HEK293 (cell line): Measurements from ENCODE around the gene PTPRN2.

Experiments used
- CTCF ChIA-PET: fragments of 350-600 bp; formaldehyde crosslinking; extraction: SDS; loops from one replicate; lab custom pipeline; 2021; ENCODE audit warnings: antibody characterized with exemption; lab: Yijun Ruan, JAX
- POLR2A ChIA-PET: fragments of 300-600 bp; formaldehyde crosslinking; extraction: SDS; loops from one replicate; lab custom pipeline; 2020; ENCODE audit warnings: antibody characterized with exemption, inconsistent platforms; lab: Yijun Ruan, JAX
- H3K27ac ChIP-seq: fragments of 200-500 bp; sonication (Bioruptor generic); 2 replicates; pipeline ENCODE4 v1.5.1; 2014; ENCODE audit warnings: low read depth, low read length, control low read depth, inconsistent platforms; ENCODE audit errors: extremely low read depth
- H3K36me3 ChIP-seq, 2 experiments: fragments of 200-500 bp in 1 of 2; sonication (Bioruptor generic) in 1 of 2; 1 replicate in 1 of 2; 2 replicates in 1 of 2; pipeline ENCODE4 v1.5.1; 2014 to 2017; ENCODE audit warnings: inconsistent platforms in 2 of 2, low read length in 2 of 2; ENCODE audit not compliant: control insufficient read depth in 2 of 2, insufficient read depth in 1 of 2
- H3K4me1 ChIP-seq: fragments of 200-500 bp; sonication (Bioruptor generic); 2 replicates; pipeline ENCODE4 v1.5.1; 2014; ENCODE audit warnings: mild to moderate bottlenecking, low read length, inconsistent platforms; ENCODE audit not compliant: control insufficient read depth, insufficient read depth
- H3K4me3 ChIP-seq: 2 replicates; pipeline ENCODE4 v1.5.1; 2011; ENCODE audit warnings: low read depth, mild to moderate bottlenecking, control low read depth, low read length, moderate library complexity
- H3K9me3 ChIP-seq: fragments of 200-500 bp; sonication (Bioruptor generic); 2 replicates; pipeline ENCODE4 v1.5.1; 2014; ENCODE audit warnings: low read depth, low read length, inconsistent platforms; ENCODE audit not compliant: control insufficient read depth, insufficient read depth
- BCL11B ChIP-seq: fragments of 450-650 bp; formaldehyde crosslinking; IDR thresholded peaks from 2 replicates; pipeline ENCODE4 v1.5.1; 2016; ENCODE audit warnings: low read depth, missing biosample characterization, missing genetic modification characterization
- IKZF3 ChIP-seq: fragments of 450-650 bp; IDR thresholded peaks from 2 replicates; pipeline ENCODE4 v1.5.0; 2018; ENCODE audit warnings: missing biosample characterization, mild to moderate bottlenecking, missing genetic modification characterization, moderate library complexity
- KLF10 ChIP-seq: fragments of 450-650 bp; IDR thresholded peaks from 2 replicates; pipeline ENCODE4 v1.5.1; 2018; ENCODE audit warnings: missing biosample characterization, mild to moderate bottlenecking, missing genetic modification characterization
- SCRT2 ChIP-seq: fragments of 450-650 bp; formaldehyde crosslinking; IDR thresholded peaks from 2 replicates; pipeline ENCODE4 v1.5.1; 2016; ENCODE audit warnings: missing biosample characterization, missing genetic modification characterization
- SETDB1 ChIP-seq: IDR thresholded peaks from one replicate; pipeline ENCODE4 v1.6.1; 2017; ENCODE audit warnings: mild to moderate bottlenecking, low read length, moderate library complexity, mixed read lengths; ENCODE audit not compliant: insufficient read length
- WT1 ChIP-seq: fragments of 450-650 bp; formaldehyde crosslinking; IDR thresholded peaks from 2 replicates; pipeline ENCODE4 v1.5.1; 2016; ENCODE audit warnings: missing biosample characterization, missing genetic modification characterization
- ZIC2 ChIP-seq: fragments of 450-650 bp; formaldehyde crosslinking; IDR thresholded peaks from 2 replicates; pipeline ENCODE4 v1.5.1; 2016; ENCODE audit warnings: missing biosample characterization, missing genetic modification characterization
- ZNF114 ChIP-seq: fragments of 450-650 bp; formaldehyde crosslinking; IDR thresholded peaks from 2 replicates; pipeline ENCODE4 v1.5.0; 2017; ENCODE audit warnings: missing biosample characterization, missing genetic modification characterization
- ZNF121 ChIP-seq: fragments of 450-650 bp; formaldehyde crosslinking; IDR thresholded peaks from 2 replicates; pipeline ENCODE4 v1.5.1; 2016; ENCODE audit warnings: missing biosample characterization, missing genetic modification characterization
- ZNF169 ChIP-seq: fragments of 450-650 bp; formaldehyde crosslinking; IDR thresholded peaks from 2 replicates; pipeline ENCODE4 v1.5.1; 2016; ENCODE audit warnings: missing biosample characterization, missing genetic modification characterization
- ZNF184 ChIP-seq: fragments of 450-650 bp; IDR thresholded peaks from 2 replicates; pipeline ENCODE4 v1.5.1; 2018; ENCODE audit warnings: missing biosample characterization, mild to moderate bottlenecking, missing genetic modification characterization
- ZNF2 ChIP-seq: fragments of 450-650 bp; formaldehyde crosslinking; IDR thresholded peaks from 2 replicates; pipeline ENCODE4 v1.5.1; 2016; ENCODE audit warnings: missing biosample characterization, missing genetic modification characterization
- ZNF391 ChIP-seq: fragments of 450-650 bp; formaldehyde crosslinking; IDR thresholded peaks from 2 replicates; pipeline ENCODE4 v1.5.1; 2016; ENCODE audit warnings: low read depth, missing biosample characterization, missing genetic modification characterization, borderline replicate concordance
- ZNF473 ChIP-seq: fragments of 450-650 bp; formaldehyde crosslinking; IDR thresholded peaks from 2 replicates; pipeline ENCODE4 v1.5.1; 2017; ENCODE audit warnings: missing biosample characterization, missing genetic modification characterization
- ZNF530 ChIP-seq: fragments of 450-650 bp; formaldehyde crosslinking; IDR thresholded peaks from 2 replicates; pipeline ENCODE4 v1.5.1; 2016; ENCODE audit warnings: low read depth, missing biosample characterization, missing genetic modification characterization
- ZNF571 ChIP-seq: fragments of 450-650 bp; formaldehyde crosslinking; IDR thresholded peaks from 2 replicates; pipeline ENCODE4 v1.5.0; 2017; ENCODE audit warnings: missing biosample characterization, missing genetic modification characterization
- ZNF654 ChIP-seq: fragments of 450-650 bp; formaldehyde crosslinking; IDR thresholded peaks from 2 replicates; pipeline ENCODE4 v1.5.1; 2016; ENCODE audit warnings: low read depth, missing biosample characterization, missing genetic modification characterization
- ZNF843 ChIP-seq: fragments of 450-650 bp; formaldehyde crosslinking; IDR thresholded peaks from 2 replicates; pipeline ENCODE4 v1.5.1; 2016; ENCODE audit warnings: missing biosample characterization, missing genetic modification characterization
- TF ChIP-seq, protein P1 (sequence below): fragments of 450-650 bp; formaldehyde crosslinking; optimal IDR thresholded peaks from 2 replicates; pipeline ENCODE3; 2016; ENCODE audit warnings: missing biosample characterization, mild to moderate bottlenecking, missing genetic modification characterization
- TF ChIP-seq, protein P2 (sequence below): fragments of 450-650 bp; formaldehyde crosslinking; IDR thresholded peaks from 2 replicates; pipeline ENCODE4 v1.5.1; 2017; ENCODE audit warnings: missing biosample characterization, mild to moderate bottlenecking, missing genetic modification characterization, moderate library complexity
- TF ChIP-seq, protein P3 (sequence below): fragments of 450-650 bp; formaldehyde crosslinking; IDR thresholded peaks from 2 replicates; pipeline ENCODE4 v1.5.1; 2016; ENCODE audit warnings: missing biosample characterization, missing genetic modification characterization

Gene PTPRN2

DNA sequence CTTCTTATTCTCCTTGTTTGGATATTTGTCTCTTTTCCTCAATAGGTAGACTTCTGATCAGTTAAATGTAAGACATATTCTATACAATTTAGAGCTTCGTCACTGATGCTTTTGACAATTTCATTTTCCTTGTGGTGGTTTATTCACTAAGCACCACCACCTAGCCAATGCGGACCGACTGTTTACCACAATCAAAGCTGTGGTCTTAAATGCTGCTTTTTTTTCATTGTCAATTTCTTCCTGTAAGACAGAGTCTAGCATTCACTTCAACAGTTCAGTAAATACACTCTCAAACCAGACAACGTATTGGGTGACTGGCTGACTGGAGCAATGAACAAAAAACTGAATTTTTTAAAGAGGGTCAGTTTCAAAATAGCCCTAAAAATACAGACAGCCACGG, 1011.8 kb downstream of the PTPRN2 start:
- Histone ChIP-seq H3K9me3 (no peaks in the 10 kb centered on the region), H3K4me3 (no peak overlapping the region), H3K27ac (no peak overlapping the region), H3K36me3 (no peaks in the 10 kb centered on the region), H3K4me1 (no peaks in the 10 kb centered on the region)
- ChIA-PET POLR2A (no interaction called here), CTCF (no interaction called here)
- TF ChIP-seq ZNF571 (tag by site-specific recombination) (no peak), ZNF391 (tag by site-specific recombination) (no peak), KLF10 (tag by site-specific recombination) (no peak)

DNA sequence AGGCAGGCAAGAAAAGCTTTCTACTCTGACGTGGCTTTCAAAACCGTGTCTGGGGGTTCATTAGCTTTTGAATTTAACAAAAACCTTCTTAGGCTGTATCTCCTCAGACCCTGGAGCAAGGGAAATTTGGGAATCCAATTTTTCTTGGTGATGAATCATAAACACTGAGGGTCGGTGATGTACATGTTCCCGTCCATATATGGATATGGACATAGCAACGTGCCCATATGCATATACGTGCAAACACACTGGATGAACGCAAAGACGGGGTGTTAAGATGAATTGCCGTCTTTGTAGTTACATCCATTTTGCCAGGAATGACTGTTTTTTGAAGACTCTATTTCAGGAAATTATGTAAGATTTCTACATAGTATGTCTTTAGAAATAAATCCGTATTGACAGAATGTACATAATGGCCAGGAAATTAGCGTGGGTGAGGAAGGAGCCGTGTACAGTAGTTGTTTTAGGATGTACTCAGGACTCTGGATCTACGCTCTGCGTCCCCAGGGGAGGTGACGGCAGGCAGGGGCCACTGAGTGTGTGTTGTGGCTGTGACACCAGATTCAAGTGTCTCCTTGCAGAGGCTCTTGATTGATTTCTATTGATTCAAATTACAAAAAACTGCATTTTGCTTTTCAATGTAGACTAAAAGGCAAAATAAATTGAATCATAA, 1012.6 kb downstream of the PTPRN2 start:
- H3K4me1 ChIP-seq = no peaks in the 10 kb centered on the region
- no peak overlapping the region for H3K4me3 ChIP-seq
- no peaks in the 10 kb centered on the region for H3K36me3 ChIP-seq
- CTCF ChIA-PET = no interaction called here
- no peak overlapping the region for H3K27ac ChIP-seq
- no peaks in the 10 kb centered on the region for H3K9me3 ChIP-seq
- TF ChIP-seq ZNF2 (tag by site-specific recombination) (no peak), ZNF114 (tag by site-specific recombination) (no peak), ZNF530 (tag by site-specific recombination) (no peak), BCL11B (no peak), ZNF169 (tag by site-specific recombination) (no peak), ZIC2 (tag by site-specific recombination) (no peak), ZNF184 (tag by site-specific recombination) (no peak), ZNF473 (tag by site-specific recombination) (no peak), SCRT2 (no peak), IKZF3 (no peak)
- TF ChIP-seq, protein P1, sequence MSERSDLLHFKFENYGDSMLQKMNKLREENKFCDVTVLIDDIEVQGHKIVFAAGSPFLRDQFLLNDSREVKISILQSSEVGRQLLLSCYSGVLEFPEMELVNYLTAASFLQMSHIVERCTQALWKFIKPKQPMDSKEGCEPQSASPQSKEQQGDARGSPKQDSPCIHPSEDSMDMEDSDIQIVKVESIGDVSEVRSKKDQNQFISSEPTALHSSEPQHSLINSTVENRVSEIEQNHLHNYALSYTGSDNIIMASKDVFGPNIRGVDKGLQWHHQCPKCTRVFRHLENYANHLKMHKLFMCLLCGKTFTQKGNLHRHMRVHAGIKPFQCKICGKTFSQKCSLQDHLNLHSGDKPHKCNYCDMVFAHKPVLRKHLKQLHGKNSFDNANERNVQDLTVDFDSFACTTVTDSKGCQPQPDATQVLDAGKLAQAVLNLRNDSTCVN (tag by site-specific recombination) = no peak
- TF ChIP-seq, protein P2, sequence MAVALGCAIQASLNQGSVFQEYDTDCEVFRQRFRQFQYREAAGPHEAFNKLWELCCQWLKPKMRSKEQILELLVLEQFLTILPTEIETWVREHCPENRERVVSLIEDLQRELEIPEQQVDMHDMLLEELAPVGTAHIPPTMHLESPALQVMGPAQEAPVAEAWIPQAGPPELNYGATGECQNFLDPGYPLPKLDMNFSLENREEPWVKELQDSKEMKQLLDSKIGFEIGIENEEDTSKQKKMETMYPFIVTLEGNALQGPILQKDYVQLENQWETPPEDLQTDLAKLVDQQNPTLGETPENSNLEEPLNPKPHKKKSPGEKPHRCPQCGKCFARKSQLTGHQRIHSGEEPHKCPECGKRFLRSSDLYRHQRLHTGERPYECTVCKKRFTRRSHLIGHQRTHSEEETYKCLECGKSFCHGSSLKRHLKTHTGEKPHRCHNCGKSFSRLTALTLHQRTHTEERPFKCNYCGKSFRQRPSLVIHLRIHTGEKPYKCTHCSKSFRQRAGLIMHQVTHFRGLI (tag by site-specific recombination) = no peak
- TF ChIP-seq, all 188 proteins: peak for 0
- POLR2A ChIA-PET = no interaction called here

DNA sequence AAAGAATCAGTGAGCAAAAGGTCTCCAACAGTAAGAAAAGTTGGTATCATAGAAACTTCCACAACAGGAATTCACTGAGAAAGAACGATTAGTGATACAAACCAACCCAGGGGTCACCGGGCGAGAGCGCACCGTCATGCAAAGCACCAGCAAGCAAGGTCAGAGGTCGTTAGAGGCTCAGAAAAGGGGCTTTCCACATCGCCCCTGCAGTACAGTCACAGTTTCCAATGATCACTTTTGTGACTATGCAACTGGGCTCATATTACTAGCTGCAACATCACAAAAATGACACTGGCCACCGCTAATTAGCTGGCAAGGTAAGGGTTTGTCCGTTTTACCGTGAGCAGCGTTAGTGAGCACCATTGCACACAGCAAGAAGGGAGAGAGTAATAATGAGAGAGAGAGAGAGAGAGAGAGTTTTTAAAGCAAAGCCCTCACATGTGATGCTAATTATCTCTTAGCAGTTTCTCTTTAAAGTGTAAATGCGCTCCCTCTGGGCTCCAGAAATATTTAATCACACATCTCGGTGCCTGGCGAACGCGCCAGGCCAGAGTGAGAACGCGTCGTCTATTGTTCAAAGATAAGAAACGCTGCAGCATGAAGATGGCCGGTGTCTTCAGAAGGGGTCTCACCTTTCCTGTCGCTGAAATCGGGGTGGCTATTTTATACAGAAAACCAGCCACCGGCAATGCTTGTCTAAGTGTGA, 1013.4 kb downstream of the PTPRN2 start:
- no peaks in the 10 kb centered on the region for H3K4me1 ChIP-seq
- H3K4me3 ChIP-seq = no peak overlapping the region
- no peak overlapping the region for H3K27ac ChIP-seq
- H3K36me3 ChIP-seq = no peaks in the 10 kb centered on the region
- H3K9me3 ChIP-seq = no peaks in the 10 kb centered on the region
- TF ChIP-seq SETDB1 = peak; percentile 68
- TF ChIP-seq SCRT2 = no peak
- TF ChIP-seq, all 188 proteins: peak for 1
- ChIA-PET POLR2A (no interaction called here), CTCF (no interaction called here)

DNA sequence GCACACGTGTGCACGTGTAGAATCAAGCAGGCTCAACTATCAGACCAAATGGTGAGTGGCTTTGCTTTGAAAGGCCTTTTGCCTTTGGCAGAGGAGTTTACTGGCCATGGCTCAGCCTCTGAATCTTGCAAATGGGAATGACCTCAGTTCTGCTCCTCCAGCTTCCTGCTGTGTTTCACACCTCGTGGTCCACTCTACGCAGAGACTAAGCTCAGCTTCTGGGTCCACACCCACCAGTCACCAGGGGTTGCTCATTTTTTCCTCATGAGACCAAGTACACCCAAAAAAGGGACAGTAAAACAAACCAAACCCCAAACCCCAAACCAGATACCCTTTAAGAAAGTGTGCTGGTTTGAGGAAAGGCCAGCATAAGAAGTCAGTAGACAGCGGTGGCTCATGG, 1014.4 kb downstream of the PTPRN2 start:
- Histone ChIP-seq H3K27ac (no peak overlapping the region), H3K4me3 (no peak overlapping the region), H3K36me3 (no peaks in the 10 kb centered on the region), H3K9me3 (no peaks in the 10 kb centered on the region), H3K4me1 (no peaks in the 10 kb centered on the region)
- ChIA-PET POLR2A (no interaction called here), CTCF (no interaction called here)
- TF ChIP-seq, protein P3, sequence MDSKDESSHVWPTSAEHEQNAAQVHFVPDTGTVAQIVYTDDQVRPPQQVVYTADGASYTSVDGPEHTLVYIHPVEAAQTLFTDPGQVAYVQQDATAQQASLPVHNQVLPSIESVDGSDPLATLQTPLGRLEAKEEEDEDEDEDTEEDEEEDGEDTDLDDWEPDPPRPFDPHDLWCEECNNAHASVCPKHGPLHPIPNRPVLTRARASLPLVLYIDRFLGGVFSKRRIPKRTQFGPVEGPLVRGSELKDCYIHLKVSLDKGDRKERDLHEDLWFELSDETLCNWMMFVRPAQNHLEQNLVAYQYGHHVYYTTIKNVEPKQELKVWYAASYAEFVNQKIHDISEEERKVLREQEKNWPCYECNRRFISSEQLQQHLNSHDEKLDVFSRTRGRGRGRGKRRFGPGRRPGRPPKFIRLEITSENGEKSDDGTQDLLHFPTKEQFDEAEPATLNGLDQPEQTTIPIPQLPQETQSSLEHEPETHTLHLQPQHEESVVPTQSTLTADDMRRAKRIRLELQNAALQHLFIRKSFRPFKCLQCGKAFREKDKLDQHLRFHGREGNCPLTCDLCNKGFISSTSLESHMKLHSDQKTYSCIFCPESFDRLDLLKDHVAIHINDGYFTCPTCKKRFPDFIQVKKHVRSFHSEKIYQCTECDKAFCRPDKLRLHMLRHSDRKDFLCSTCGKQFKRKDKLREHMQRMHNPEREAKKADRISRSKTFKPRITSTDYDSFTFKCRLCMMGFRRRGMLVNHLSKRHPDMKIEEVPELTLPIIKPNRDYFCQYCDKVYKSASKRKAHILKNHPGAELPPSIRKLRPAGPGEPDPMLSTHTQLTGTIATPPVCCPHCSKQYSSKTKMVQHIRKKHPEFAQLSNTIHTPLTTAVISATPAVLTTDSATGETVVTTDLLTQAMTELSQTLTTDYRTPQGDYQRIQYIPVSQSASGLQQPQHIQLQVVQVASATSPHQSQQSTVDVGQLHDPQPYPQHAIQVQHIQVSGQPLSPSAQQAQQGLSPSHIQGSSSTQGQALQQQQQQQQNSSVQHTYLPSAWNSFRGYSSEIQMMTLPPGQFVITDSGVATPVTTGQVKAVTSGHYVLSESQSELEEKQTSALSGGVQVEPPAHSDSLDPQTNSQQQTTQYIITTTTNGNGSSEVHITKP (tag by site-specific recombination) = no peak
- TF ChIP-seq WT1 (no peak), ZNF121 (tag by site-specific recombination) (no peak), ZNF843 (no peak), ZNF654 (no peak)
